GM12892 (cell line): ENCODE results near the gene SLC45A3.

Source experiments
- POLR2AphosphoS5 ChIP-seq: IDR thresholded peaks from 2 replicates; pipeline ENCODE4 v1.6.1; 2011; ENCODE audit warnings: low read depth, low read length, control low read depth
- TAF1 ChIP-seq: IDR thresholded peaks from 2 replicates; pipeline ENCODE4 v1.6.1; 2011; ENCODE audit warnings: low read depth, mild to moderate bottlenecking, control low read depth, low read length, borderline replicate concordance

DNA sequence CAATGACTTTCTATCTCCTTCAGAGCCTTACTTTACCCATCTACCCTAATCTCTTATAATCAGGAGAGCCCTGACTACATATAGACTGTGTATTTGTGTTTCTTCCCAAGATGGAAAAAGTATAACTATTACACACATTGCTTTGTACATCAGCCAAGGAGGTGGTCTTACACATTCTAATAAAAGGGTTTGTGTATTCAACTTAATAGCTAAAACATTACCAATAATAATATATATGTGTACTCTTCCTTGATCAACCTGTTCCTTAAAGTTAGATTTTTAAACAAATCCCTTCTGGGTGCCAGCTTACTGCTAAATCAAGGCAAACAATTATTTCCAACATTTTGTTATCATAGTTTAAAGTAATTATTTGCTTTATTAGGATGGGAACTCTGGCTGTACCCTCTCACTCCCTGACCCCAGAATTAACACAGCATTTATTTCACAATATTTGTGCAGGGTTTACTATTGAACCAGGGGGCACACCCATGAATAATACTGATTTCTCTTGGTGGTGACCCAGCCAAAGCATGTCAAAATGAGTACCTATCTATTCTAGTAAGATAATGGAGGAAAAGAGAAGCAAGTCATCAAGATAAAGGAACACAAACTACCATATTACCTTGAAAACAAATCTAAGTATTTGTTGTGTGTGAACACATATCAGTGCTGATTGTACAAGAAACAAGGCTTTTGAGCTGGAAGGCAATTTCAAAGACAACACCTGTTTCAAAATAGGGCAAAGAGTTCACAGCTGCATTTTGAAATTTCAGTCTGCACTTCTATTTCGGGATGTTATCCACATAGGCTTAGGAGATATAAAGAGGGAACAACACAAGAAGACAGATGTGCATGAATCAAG, 30.1 kb upstream of the SLC45A3 start:
- TF ChIP-seq TAF1 (no peak), POLR2AphosphoS5 (no peak)
